A673 (cell line): ENCODE measurements around the gene STH. TPM values are rescaled to one million over a fixed set of nuclear protein-coding genes. Genes with fewer than 3 reads are reported as not detected.

Experiments used
- BruUV-seq: library from RNA; stranded (reverse); fragments of 400-500 nt; replicated peaks from 2 replicates; lab custom pipeline; 2021; lab: Mats Ljungman, UMichigan
- CTCF ChIA-PET: fragments of 300-600 bp; sonication (Branson Sonifier 250); formaldehyde crosslinking; loops from one replicate; lab custom pipeline; 2022; ENCODE audit warnings: antibody characterized with exemption; lab: Charles Lee
- POLR2A ChIA-PET: fragments of 300-600 bp; sonication (Branson Sonifier 250); formaldehyde crosslinking; loops from one replicate; lab custom pipeline; 2022; ENCODE audit warnings: antibody characterized with exemption; ENCODE audit not compliant: low non-redundant PET; lab: Charles Lee
- DNase-seq: peaks from one replicate; pipeline ENCODE4 v3.0.0-alpha.2; 2015; ENCODE audit warnings: low spot score
- H3K27ac ChIP-seq: fragments of 200-600 bp; sonication (generic); 2 replicates; pipeline ENCODE4 v1.5.1; 2016; ENCODE audit warnings: mixed run types, low read depth, mild to moderate bottlenecking, mixed read lengths, antibody characterized with exemption, low read length; ENCODE audit not compliant: poor library complexity, severe bottlenecking
- H3K27me3 ChIP-seq: fragments of 200-600 bp; sonication (generic); replicated peaks from 2 replicates; pipeline ENCODE4 v1.6.1; 2017; ENCODE audit warnings: mixed run types, low read depth, mild to moderate bottlenecking, mixed read lengths, antibody characterized with exemption, low read length; ENCODE audit not compliant: insufficient read depth, poor library complexity
- H3K36me3 ChIP-seq: fragments of 200-600 bp; sonication (generic); 2 replicates; pipeline ENCODE4 v1.6.1; 2016; ENCODE audit warnings: mixed run types, mild to moderate bottlenecking, mixed read lengths, antibody characterized with exemption, low read length; ENCODE audit not compliant: insufficient read depth, poor library complexity, severe bottlenecking
- H3K4me1 ChIP-seq: fragments of 200-600 bp; sonication (generic); 2 replicates; pipeline ENCODE4 v1.6.1; 2017; ENCODE audit warnings: mixed run types, mild to moderate bottlenecking, mixed read lengths, antibody characterized with exemption, low read length; ENCODE audit not compliant: insufficient read depth, poor library complexity, severe bottlenecking
- H3K4me3 ChIP-seq: fragments of 200-600 bp; sonication (generic); 2 replicates; pipeline ENCODE4 v1.5.1; 2016; ENCODE audit warnings: low read depth, mixed run types, mild to moderate bottlenecking, mixed read lengths, low read length; ENCODE audit not compliant: poor library complexity, severe bottlenecking
- H3K9me3 ChIP-seq: fragments of 200-600 bp; sonication (generic); 2 replicates; pipeline ENCODE4 v1.6.1; 2016; ENCODE audit warnings: mixed run types, low read depth, mild to moderate bottlenecking, mixed read lengths, antibody characterized with exemption, low read length; ENCODE audit not compliant: poor library complexity, severe bottlenecking
- EZH2 ChIP-seq: fragments of 200-600 bp; sonication (generic); IDR thresholded peaks from 2 replicates; pipeline ENCODE4 v1.6.1; 2017; ENCODE audit warnings: borderline replicate concordance, low read depth, mild to moderate bottlenecking, mixed read lengths, antibody characterized with exemption, low read length; ENCODE audit not compliant: poor library complexity, severe bottlenecking
- intact Hi-C: fragments of 100-400 bp; cut with micrococcal nuclease; formaldehyde crosslinking; loops from one replicate; pipeline ENCODE4 v1.10.0; 2022; ENCODE audit not compliant: unreplicated experiment
- total RNA-seq: library from RNA; stranded (reverse); gene quantifications from 2 replicates; pipeline ENCODE4 v1.2.3, GENCODE V29; 2021
- TF ChIP-seq, protein P1 (sequence below): fragments of 300-800, 200-600 bp; sonication (generic); conservative IDR thresholded peaks from 2 replicates; pipeline ENCODE4 v1.5.1; 2017; ENCODE audit warnings: low read depth, mild to moderate bottlenecking, antibody characterized with exemption, low read length, moderate library complexity, mixed read lengths

STH gene
- total RNA-seq, 1 experiment from 2014 or later, result not detected

DNA sequence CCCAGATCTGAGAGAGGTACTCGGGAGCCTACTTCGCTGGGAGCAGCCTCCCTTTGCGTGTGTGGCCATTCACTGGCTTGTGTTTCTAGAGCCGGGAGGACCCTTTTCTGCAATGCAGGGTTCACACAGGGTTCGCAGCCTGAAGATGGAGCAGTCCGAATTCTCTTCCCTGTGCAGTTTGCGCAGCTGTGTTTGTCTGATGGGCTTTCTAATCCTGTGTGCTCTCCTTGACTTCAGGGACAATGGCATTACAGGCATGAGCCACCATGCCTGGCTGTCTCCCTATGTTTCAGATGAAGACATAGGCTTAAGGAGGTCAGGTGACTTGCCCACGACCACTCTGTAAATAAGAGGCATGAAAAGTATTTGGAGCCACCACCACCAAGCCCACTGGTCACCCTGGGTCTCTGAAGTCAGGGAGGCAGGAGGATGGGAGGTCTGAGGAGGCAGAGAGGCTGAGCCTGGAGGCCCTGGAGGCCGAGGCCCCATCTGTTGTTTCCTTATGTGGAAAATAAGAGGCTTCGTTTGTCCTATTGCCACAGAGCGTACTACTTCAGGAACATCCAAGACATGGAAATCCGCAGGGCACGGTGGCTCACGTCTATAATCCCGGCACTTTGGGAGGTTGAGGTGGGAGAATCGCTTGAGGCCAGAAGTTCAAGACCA, 5.0 kb upstream of the STH start:
- BruUV-seq, result no TSS peak
- Histone ChIP-seq H3K4me1 (no peaks in the 10 kb centered on the region), H3K36me3 (no peaks in the 10 kb centered on the region), H3K27me3 (no peaks in the 10 kb centered on the region), H3K27ac (no peak overlapping the region), H3K9me3 (no peaks in the 10 kb centered on the region), H3K4me3 (no peak overlapping the region)
- CTCF ChIA-PET, result no interaction called here
- TF ChIP-seq EZH2, result no peak
- TF ChIP-seq, protein P1, sequence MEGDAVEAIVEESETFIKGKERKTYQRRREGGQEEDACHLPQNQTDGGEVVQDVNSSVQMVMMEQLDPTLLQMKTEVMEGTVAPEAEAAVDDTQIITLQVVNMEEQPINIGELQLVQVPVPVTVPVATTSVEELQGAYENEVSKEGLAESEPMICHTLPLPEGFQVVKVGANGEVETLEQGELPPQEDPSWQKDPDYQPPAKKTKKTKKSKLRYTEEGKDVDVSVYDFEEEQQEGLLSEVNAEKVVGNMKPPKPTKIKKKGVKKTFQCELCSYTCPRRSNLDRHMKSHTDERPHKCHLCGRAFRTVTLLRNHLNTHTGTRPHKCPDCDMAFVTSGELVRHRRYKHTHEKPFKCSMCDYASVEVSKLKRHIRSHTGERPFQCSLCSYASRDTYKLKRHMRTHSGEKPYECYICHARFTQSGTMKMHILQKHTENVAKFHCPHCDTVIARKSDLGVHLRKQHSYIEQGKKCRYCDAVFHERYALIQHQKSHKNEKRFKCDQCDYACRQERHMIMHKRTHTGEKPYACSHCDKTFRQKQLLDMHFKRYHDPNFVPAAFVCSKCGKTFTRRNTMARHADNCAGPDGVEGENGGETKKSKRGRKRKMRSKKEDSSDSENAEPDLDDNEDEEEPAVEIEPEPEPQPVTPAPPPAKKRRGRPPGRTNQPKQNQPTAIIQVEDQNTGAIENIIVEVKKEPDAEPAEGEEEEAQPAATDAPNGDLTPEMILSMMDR, result no peak
- POLR2A ChIA-PET, result no interaction called here
- no peak for DNase-seq
- intact Hi-C loops, result no loop called here

DNA sequence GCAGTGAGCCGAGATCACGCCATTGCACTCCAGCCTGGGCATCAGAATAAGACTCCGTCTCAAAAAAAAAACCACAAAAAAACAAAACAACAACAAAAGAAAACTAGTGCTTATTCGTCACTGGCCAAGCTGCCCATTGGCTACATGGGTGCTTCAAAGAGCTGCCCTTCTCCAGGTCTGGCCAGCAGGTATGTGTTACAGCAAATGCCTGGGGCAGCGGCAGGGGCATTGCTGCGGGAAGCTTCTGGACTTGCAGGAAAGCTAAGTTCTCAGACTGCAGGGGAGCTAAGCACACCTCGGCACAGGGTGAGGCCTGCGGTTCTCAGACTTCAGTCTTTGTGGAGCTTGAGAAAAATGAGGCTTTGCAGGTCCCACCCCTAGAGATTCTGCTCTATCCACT, 4.1 kb upstream of the STH start:
- CTCF ChIA-PET, result no interaction called here
- Histone ChIP-seq H3K9me3 (no peaks in the 10 kb centered on the region), H3K27me3 (no peaks in the 10 kb centered on the region), H3K4me1 (no peaks in the 10 kb centered on the region), H3K4me3 (no peak overlapping the region), H3K36me3 (no peaks in the 10 kb centered on the region), H3K27ac (no peak overlapping the region)
- TF ChIP-seq EZH2, result no peak
- TF ChIP-seq, protein P1, result no peak
- DNase-seq, result no peak
- intact Hi-C loops, result no loop called here
- POLR2A ChIA-PET, result no interaction called here
- no TSS peak for BruUV-seq

DNA sequence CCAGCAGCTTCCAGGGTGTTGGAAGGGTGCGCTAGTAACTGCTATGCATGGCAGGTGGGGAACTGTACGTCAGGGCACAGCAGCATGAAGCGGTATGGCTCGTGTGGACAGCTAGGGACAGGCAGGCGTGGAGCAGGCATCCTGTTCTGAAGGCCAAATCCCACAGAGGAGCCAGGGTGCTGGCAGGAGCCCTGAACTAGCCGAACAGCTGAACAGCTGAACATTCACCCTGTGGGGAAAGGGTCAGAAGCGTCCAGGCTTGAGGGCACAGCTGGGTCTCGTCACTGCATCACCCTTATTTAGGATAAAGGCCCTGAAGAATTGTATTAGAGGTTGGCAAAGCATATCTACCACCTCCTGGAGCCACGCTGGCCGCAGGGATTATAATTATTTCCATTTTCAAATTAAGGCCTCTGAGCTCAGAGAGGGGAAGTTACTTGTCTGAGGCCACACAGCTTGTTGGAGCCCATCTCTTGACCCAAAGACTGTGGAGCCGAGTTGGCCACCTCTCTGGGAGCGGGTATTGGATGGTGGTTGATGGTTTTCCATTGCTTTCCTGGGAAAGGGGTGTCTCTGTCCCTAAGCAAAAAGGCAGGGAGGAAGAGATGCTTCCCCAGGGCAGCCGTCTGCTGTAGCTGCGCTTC, 3.3 kb upstream of the STH start:
- BruUV-seq, result no TSS peak
- ChIA-PET POLR2A (no interaction called here), CTCF (no interaction called here)
- Histone ChIP-seq H3K4me3 (no peak overlapping the region), H3K9me3 (no peaks in the 10 kb centered on the region), H3K4me1 (no peaks in the 10 kb centered on the region), H3K27me3 (no peaks in the 10 kb centered on the region), H3K36me3 (no peaks in the 10 kb centered on the region), H3K27ac (no peak overlapping the region)
- no peak for DNase-seq
- TF ChIP-seq, protein P1, result no peak
- TF ChIP-seq EZH2, result no peak
- intact Hi-C loops, result no loop called here
